Thymus (tissue), 11 donors: ENCODE results near the gene RASA3. TPM values are rescaled to one million over a fixed set of nuclear protein-coding genes. Genes with fewer than 3 reads are reported as not detected.
A peak's percentile ranks its signal among the peaks of the same experiment; 100 is the strongest.
"Not testable (repeated sequence)": the region's sequence is repeated elsewhere in the genome, so short reads cannot be mapped to it uniquely, and the experiment has no call there.

ENCODE experiments used
- DNase-seq, 9 donors: peaks; one replicate each; pipeline ENCODE4 v3.0.0-alpha.2; 2013; ENCODE audit warnings: low spot score in 9 of 9, low read depth in 6 of 9, missing footprints in 1 of 9
- H3K27ac ChIP-seq, 2 donors: one replicate each; pipeline ENCODE4 v1.5.1; 2013; ENCODE audit warnings: control low read depth in 1 of 2, low read depth in 1 of 2, low read length in 1 of 2, mild to moderate bottlenecking in 1 of 2, moderate library complexity in 1 of 2
- H3K27me3 ChIP-seq, 2 donors: one replicate each; pipeline ENCODE4 v1.5.1; 2013; ENCODE audit warnings: low read length in 1 of 2; ENCODE audit not compliant: control insufficient read depth in 2 of 2, insufficient read depth in 1 of 2
- H3K36me3 ChIP-seq, 2 donors: one replicate each; pipeline ENCODE4 v1.5.1; 2013; ENCODE audit warnings: low read length in 1 of 2, mild to moderate bottlenecking in 1 of 2, moderate library complexity in 1 of 2; ENCODE audit not compliant: control insufficient read depth in 2 of 2, insufficient read depth in 2 of 2
- H3K4me1 ChIP-seq, 2 donors: one replicate each; pipeline ENCODE4 v1.5.1; 2013; ENCODE audit warnings: low read length in 2 of 2; ENCODE audit not compliant: control insufficient read depth in 2 of 2, insufficient read depth in 2 of 2
- H3K4me3 ChIP-seq, 2 donors: one replicate each; pipeline ENCODE4 v1.5.1; 2013; ENCODE audit warnings: low read length in 2 of 2, control low read depth in 1 of 2, mild to moderate bottlenecking in 1 of 2
- H3K9me3 ChIP-seq, 2 donors: one replicate each; pipeline ENCODE4 v1.5.1; 2013; ENCODE audit warnings: low read length in 1 of 2, mild to moderate bottlenecking in 1 of 2; ENCODE audit not compliant: control insufficient read depth in 2 of 2, insufficient read depth in 1 of 2
- WGBS: extraction: QIAGEN DNeasy Blood & Tissue Kit; methylation state at CpG from one replicate; pipeline ENCODE4 v1.1.7; 2013; 5-methylcytosine and 5-hydroxymethylcytosine counted together
- polyA plus RNA-seq: library from polyadenylated mRNA; stranded (reverse); fragments of 200-250 nt; gene quantifications from one replicate; pipeline ENCODE4 v1.2.3, GENCODE V29; 2013
- total RNA-seq: library from RNA; stranded (reverse); fragments of 120-200 nt; gene quantifications from one replicate; pipeline ENCODE4 v1.2.4, GENCODE V29; 2013
- donor health status: healthy.

The RASA3 gene
- total and polyA plus RNA-seq, 2 donors: 23.8 to 25.1 TPM

DNA sequence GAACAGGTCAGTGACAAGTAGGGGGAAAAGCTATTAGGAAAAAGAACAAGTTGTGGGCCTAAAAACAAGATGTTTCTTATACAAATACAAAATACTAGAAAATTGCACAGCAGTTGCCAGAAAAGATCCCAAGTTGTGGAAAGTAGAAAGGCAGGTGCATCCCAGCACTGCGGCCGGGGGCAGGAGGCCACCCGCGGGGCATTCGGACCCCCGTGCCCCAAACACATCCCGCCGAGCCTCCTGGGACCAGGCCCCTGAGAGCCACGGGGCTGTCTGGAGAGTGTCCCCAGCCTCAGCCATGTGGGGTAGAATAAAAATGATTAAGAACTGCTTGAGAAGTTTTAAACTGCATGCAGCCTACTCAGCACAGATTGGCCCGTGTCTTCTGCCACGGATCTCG lies 11.4 kb downstream of the RASA3 start:
- WGBS: 96% methylated on average over 12 of the region's 12 CpGs
- H3K27ac ChIP-seq: peak overlapping the region in 1 of 2 donors; percentile 41
- H3K9me3 ChIP-seq: peaks cover 2 to 6% of the 10 kb centered on the region in 2 donors
- H3K27me3 ChIP-seq: no peaks in the 10 kb centered on the region
- no peak for DNase-seq
- H3K4me1 ChIP-seq: peaks cover 5 to 71% of the 10 kb centered on the region in 2 donors
- H3K36me3 ChIP-seq: peaks cover 0 to 8% of the 10 kb centered on the region in 2 donors
- H3K4me3 ChIP-seq: no peak overlapping the region

DNA sequence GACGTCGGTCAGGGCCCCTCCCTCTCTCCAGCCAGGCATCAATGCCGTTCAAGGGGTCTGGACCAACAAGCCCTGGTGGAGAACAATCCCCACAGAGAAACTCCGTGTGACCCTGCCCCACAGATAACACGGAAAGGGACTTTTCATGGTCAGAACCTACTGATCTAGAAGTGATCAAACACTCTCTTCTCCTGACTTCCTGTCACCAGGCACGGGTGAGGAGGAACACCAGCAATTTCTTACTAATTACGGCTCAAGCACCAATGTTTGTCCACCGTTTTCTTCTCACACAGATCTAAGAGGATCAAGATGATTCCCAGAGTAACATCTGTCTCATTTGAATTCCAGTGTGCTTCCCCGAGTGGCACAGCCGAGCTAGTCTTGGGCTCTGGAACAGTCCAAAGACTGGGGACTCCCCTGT lies 11.8 kb downstream of the RASA3 start:
- H3K4me1 ChIP-seq: peaks cover 5 to 73% of the 10 kb centered on the region in 2 donors
- peak overlapping the region in 1 of 2 donors; percentile 41 for H3K27ac ChIP-seq
- DNase-seq: no peak
- 88% methylated on average over 10 of the region's 10 CpGs for WGBS
- H3K36me3 ChIP-seq: peaks cover under 1 to 7% of the 10 kb centered on the region in 2 donors
- H3K27me3 ChIP-seq: no peaks in the 10 kb centered on the region
- no peak overlapping the region for H3K4me3 ChIP-seq
- H3K9me3 ChIP-seq: peaks cover under 1 to 5% of the 10 kb centered on the region in 2 donors

DNA sequence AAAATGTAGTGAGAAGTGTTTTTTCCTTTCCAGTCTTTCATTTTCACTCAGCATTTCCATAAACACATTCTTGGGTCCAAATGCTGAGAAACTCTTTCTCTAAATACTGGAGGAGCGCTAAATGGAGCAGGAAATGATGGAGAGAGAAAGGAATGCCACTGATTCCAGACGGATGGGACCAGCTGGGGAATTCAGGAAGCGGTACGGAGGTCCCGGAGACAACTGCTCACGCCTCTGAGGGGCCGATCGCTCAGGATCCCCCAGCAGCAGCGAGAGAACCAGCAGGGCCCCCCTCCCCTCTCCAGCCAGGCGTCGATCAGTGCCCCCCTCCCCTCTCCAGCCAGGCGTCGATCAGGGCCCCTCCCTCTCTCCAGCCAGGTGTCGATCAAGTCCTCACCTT lies 13.2 kb downstream of the RASA3 start:
- no peak for DNase-seq
- no peaks in the 10 kb centered on the region for H3K27me3 ChIP-seq
- peak overlapping the region; percentile 52 to 72 for H3K27ac ChIP-seq
- H3K4me1 ChIP-seq: peaks cover 0 to 73% of the 10 kb centered on the region in 2 donors
- peaks cover 7 to 8% of the 10 kb centered on the region in 2 donors for H3K36me3 ChIP-seq
- 58% methylated on average over 14 of the region's 14 CpGs for WGBS
- H3K9me3 ChIP-seq: no peaks in the 10 kb centered on the region
- H3K4me3 ChIP-seq: peak overlapping the region in 1 of 2 donors; percentile 4

DNA sequence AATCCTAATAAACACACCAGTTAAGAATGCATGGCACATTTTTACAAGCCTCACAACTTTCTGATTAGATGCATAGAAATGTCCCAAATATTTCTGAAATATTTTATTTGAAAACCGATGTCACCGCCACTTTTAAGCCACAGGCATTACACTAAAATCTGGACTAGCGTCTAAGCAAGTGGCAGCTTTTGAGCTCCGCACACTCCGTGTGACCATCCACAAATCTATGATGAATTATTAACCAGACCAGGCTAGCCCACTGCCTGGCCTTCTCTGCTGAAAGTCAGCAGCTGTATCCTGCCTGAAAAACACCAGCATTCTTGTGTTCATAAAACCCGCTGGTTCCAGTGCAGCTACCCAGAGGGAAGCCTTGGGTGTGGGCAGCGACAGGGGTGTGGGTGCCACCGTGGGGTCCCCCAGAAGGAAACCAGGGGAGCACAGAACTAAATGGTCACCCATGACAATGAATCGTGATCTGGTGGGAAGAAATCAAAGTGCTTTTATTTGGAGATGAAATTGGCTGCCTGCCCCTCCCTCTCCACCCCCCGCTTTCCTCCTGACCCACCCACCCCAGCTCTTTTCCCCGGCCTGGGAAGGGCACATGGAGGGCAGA lies 13.8 kb downstream of the RASA3 start:
- WGBS: 71% methylated on average over 11 of the region's 11 CpGs

GRCh38 chr13:114118086-114118485 lies 14.3 kb downstream of the RASA3 start:
- Histone ChIP-seq H3K9me3 (peaks cover 0 to under 1% of the 10 kb centered on the region in 2 donors), H3K4me1 (peaks cover under 1 to 70% of the 10 kb centered on the region in 2 donors), H3K27ac (peak overlapping the region in 1 of 2 donors; percentile 23), H3K27me3 (no peaks in the 10 kb centered on the region), H3K4me3 (no peak overlapping the region), H3K36me3 (peaks cover 7 to 8% of the 10 kb centered on the region in 2 donors)
- 93% methylated on average over 6 of the region's 6 CpGs for WGBS
- no peak for DNase-seq

More for the DNA sequence above, 13.8 kb downstream of the RASA3 start:
- Histone ChIP-seq H3K4me3 (no peak overlapping the region), H3K9me3 (no peaks in the 10 kb centered on the region), H3K27ac (peak overlapping the region in 1 of 2 donors; percentile 72), H3K4me1 (peaks cover 0 to 71% of the 10 kb centered on the region in 2 donors), H3K27me3 (no peaks in the 10 kb centered on the region), H3K36me3 (peaks cover 7 to 8% of the 10 kb centered on the region in 2 donors)
- DNase-seq: no peak

DNA sequence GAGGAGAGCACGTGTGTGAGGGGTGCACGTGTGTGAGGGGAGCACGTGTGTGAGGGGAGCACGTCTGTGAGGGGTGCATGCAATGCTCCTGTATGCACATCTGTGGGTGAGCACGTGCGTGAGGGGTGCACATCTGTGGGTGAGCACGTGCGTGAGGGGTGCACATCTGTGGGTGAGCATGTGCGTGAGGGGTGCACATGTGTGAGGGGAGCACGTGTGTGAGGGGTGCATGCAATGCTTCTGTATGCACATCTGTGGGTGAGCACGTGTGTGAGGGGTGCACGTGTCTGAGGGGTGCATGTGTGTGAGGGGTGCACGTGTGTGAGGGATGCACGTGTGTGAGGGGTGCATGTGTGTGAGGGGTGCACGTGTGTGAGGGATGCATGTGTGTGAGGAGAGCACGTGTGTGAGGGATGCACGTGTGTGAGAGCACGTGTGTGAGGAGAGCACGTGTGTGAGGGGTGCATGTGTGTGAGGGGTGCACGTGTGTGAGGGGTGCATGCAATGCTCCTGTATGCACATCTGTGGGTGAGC lies 15.0 kb downstream of the RASA3 start:
- 97% methylated on average over 20 of the region's 20 CpGs for WGBS
- peaks cover 3 to 70% of the 10 kb centered on the region in 2 donors for H3K4me1 ChIP-seq
- H3K4me3 ChIP-seq, H3K27me3 ChIP-seq, H3K27ac ChIP-seq, H3K9me3 ChIP-seq, DNase-seq, H3K36me3 ChIP-seq: not testable (repeated sequence)

DNA sequence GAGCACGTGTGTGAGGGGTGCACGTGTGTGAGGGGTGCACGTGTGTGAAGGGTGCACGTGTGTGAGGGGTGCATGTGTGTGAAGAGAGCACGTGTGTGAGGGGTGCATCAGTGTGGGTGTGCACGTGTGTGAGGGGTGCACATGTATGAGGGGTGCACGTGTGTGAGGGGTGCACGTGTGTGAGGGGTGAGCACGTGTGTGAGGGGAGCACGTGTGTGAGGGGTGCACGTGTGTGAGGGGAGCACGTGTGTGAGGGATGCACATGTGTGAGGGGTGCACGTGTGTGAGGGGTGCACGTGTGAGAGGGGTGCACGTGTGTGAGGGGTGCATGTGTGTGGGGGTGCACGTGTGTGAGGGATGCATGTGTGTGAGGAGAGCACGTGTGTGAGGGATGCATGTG lies 15.7 kb downstream of the RASA3 start:
- DNase-seq: no peak
- no peak overlapping the region for H3K27ac ChIP-seq
- no peaks in the 10 kb centered on the region for H3K27me3 ChIP-seq
- H3K36me3 ChIP-seq: peaks cover 7 to 8% of the 10 kb centered on the region in 2 donors
- peaks cover 9 to 70% of the 10 kb centered on the region in 2 donors for H3K4me1 ChIP-seq
- 98% methylated on average over 17 of the region's 17 CpGs for WGBS
- H3K9me3 ChIP-seq: peaks cover 0 to 8% of the 10 kb centered on the region in 2 donors
- H3K4me3 ChIP-seq: no peak overlapping the region

- peaks cover 11 to 65% of the 10 kb centered on the region in 2 donors for H3K4me1 ChIP-seq
These were observed 16.6 kb downstream of the RASA3 start for GRCh38 chr13:114115796-114116195.

DNA sequence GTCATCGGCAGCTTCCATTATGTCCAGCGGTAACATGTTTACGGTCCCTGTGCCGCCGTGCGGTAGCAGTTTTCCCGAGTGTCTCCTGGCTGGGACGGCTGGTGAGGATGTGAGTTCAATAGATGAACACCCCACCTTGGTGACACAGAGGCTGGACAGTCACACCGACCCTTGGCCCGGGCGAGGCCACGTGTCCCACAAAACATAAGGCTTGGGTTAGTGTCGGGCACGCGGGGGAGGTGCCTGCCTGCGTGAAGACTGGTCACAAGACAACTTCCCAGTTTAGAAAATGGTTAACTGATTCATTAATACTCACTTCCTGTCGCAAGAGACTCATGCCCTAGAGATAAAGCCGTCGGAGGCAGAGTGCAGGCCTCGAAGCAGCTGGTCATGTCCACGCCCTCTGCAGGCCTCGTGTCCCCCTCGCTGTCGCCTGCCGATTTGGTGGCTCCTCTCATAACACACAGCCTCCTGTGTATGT lies 17.2 kb downstream of the RASA3 start:
- no peak overlapping the region for H3K4me3 ChIP-seq
- WGBS: 89% methylated on average over 25 of the region's 25 CpGs
- H3K4me1 ChIP-seq: peaks cover 11 to 66% of the 10 kb centered on the region in 2 donors
- peaks cover 7 to 8% of the 10 kb centered on the region in 2 donors for H3K36me3 ChIP-seq
- DNase-seq: no peak
- peaks cover 0 to 16% of the 10 kb centered on the region in 2 donors for H3K9me3 ChIP-seq
- no peaks in the 10 kb centered on the region for H3K27me3 ChIP-seq
- peak overlapping the region in 1 of 2 donors; percentile 32 for H3K27ac ChIP-seq

More at GRCh38 chr13:114115796-114116195, 16.6 kb downstream of the RASA3 start:
- no peaks in the 10 kb centered on the region for H3K27me3 ChIP-seq
- no peak for DNase-seq
- H3K27ac ChIP-seq: no peak overlapping the region
- peaks cover 7 to 8% of the 10 kb centered on the region in 2 donors for H3K36me3 ChIP-seq
- no peak overlapping the region for H3K4me3 ChIP-seq
- WGBS: 99% methylated on average over 13 of the region's 13 CpGs
- H3K9me3 ChIP-seq: peaks cover 0 to 11% of the 10 kb centered on the region in 2 donors
